HG02763 (cell line): ENCODE measurements around the gene TARBP2.

Experiments used
- ATAC-seq: cut with Tn5 transposase; IDR thresholded peaks from one replicate; pipeline ENCODE4 v1.9.1; 2021; ENCODE audit warnings: mild to moderate bottlenecking, moderate library complexity; ENCODE audit not compliant: unreplicated experiment

The TARBP2 gene

GRCh38 chr12:53493610-53494391 is 7.3 kb upstream of the TARBP2 start:
- no peak for ATAC-seq

GRCh38 chr12:53495903-53496751 is 5.0 kb upstream of the TARBP2 start:
- ATAC-seq = no peak

GRCh38 chr12:53496752-53497032 is 4.4 kb upstream of the TARBP2 start:
- ATAC-seq = no peak

GRCh38 chr12:53497461-53497860 is 3.6 kb upstream of the TARBP2 start:
- no peak for ATAC-seq

- ATAC-seq = no peak
Measured at GRCh38 chr12:53498235-53498630, 2.9 kb upstream of the TARBP2 start.

GRCh38 chr12:53499266-53500141 is 1.6 kb upstream of the TARBP2 start, which contains the start of gene MAP3K12:
TSS of gene MAP3K12 (minus strand) at chr12:53499458. CDS start at chr12:53487391, 12,067 bp downstream.
- no peak for ATAC-seq

- no peak for ATAC-seq
Measured at GRCh38 chr12:53500142-53500775, 824 bp upstream of the TARBP2 start.

GRCh38 chr12:53501615-53502181 is 615 bp downstream of the TARBP2 start:
- ATAC-seq = no peak

- ATAC-seq = no peak
Measured at GRCh38 chr12:53502331-53502730, 1.2 kb downstream of the TARBP2 start.

- no peak for ATAC-seq
Measured at GRCh38 chr12:53502983-53503728, 2.1 kb downstream of the TARBP2 start.

GRCh38 chr12:53504004-53504920 is 3.2 kb downstream of the TARBP2 start:
- ATAC-seq = no peak

GRCh38 chr12:53505086-53505485 is 4.0 kb downstream of the TARBP2 start:
- ATAC-seq = no peak

GRCh38 chr12:53505555-53506449 is 4.7 kb downstream of the TARBP2 start:
- no peak for ATAC-seq

GRCh38 chr12:53506450-53506785 is 5.3 kb downstream of the TARBP2 start:
- ATAC-seq = no peak

GRCh38 chr12:53506881-53507602 is 6.0 kb downstream of the TARBP2 start, which contains the start of gene NPFF:
TSS of gene NPFF (minus strand) at chr12:53507484. CDS start at chr12:53507474, 10 bp downstream.
- ATAC-seq = no peak

GRCh38 chr12:53507603-53507885 is 6.5 kb downstream of the TARBP2 start:
- ATAC-seq = no peak

- peak; percentile 73 for ATAC-seq
Measured at GRCh38 chr12:53508534-53509170, 7.6 kb downstream of the TARBP2 start.
